HCT116 (cell line): ENCODE measurements around the gene INPP5D. TPM values are rescaled to one million over a fixed set of nuclear protein-coding genes. Genes with fewer than 3 reads are reported as not detected.
"Not testable (repeated sequence)": the region's sequence is repeated elsewhere in the genome, so short reads cannot be mapped to it uniquely, and the experiment has no call there.

ENCODE experiments used
- ATAC-seq: fragments of 200-7000 bp; cut with Tn5 transposase; 2 replicates; pipeline ENCODE4 v1.9.1; 2020; ENCODE audit warnings: mild to moderate bottlenecking, moderate library complexity
- BruUV-seq: library from RNA; stranded (reverse); fragments of 400-500 nt; replicated peaks from 2 replicates; lab custom pipeline; 2021; lab: Mats Ljungman, UMichigan
- CTCF ChIA-PET: fragments of 300-600 bp; sonication (Branson Sonifier 250); formaldehyde crosslinking; loops from one replicate; lab custom pipeline; 2021; ENCODE audit warnings: antibody characterized with exemption; lab: Charles Lee
- POLR2A ChIA-PET: fragments of 300-600, 350-600 bp; sonication (Branson Sonifier 250); formaldehyde crosslinking; loops from one replicate; lab custom pipeline; 2021; ENCODE audit warnings: antibody characterized with exemption; lab: Charles Lee
- RAD21 ChIA-PET, 2 experiments: fragments of 300-600 bp; sonication (Branson Sonifier 250); formaldehyde crosslinking; loops; one replicate each; lab custom pipeline; 2023; ENCODE audit warnings: low total read pairs in 2 of 2; ENCODE audit not compliant: uncharacterized antibody in 2 of 2, unreplicated experiment in 2 of 2, low non-redundant PET in 1 of 2; lab: Charles Lee
- DNase-seq: peaks from one replicate; pipeline ENCODE4 v3.0.0-alpha.2; 2010; ENCODE audit warnings: low read depth, low spot score
- H2AFZ ChIP-seq: fragments of 200-600 bp; shearing (Covaris generic), sonication (generic); 2 replicates; pipeline ENCODE4 v1.6.1; 2017; ENCODE audit warnings: low read depth, mixed run types, mixed read lengths, antibody characterized with exemption, low read length; ENCODE audit not compliant: poor library complexity, severe bottlenecking
- H3K27ac ChIP-seq: 2 replicates; pipeline ENCODE4 v1.5.1; 2012; ENCODE audit warnings: low read depth, low read length
- H3K27me3 ChIP-seq: fragments of 200-600 bp; sonication (generic); 2 replicates; pipeline ENCODE4 v1.6.1; 2016; ENCODE audit warnings: mixed run types, low read length, mixed read lengths; ENCODE audit not compliant: insufficient read depth
- H3K36me3 ChIP-seq, 2 experiments: fragments of 200-500 bp in 1 of 2; fragments of 200-600 bp in 1 of 2; sonication (Bioruptor generic) in 1 of 2; sonication (generic) in 1 of 2; 2 replicates each; pipeline versions ENCODE4 v1.5.1 to v1.6.1; 2014 to 2016; ENCODE audit warnings: low read length in 2 of 2, inconsistent platforms in 1 of 2, mixed read lengths in 1 of 2, mixed run types in 1 of 2; ENCODE audit not compliant: insufficient read depth in 2 of 2, control insufficient read depth in 1 of 2
- H3K4me1 ChIP-seq, 2 experiments: fragments of 200-600 bp in 1 of 2; sonication (generic) in 1 of 2; 2 replicates each; pipeline versions ENCODE4 v1.5.1 to v1.6.1; 2012 to 2017; ENCODE audit warnings: low read length in 2 of 2, inconsistent platforms in 1 of 2, mild to moderate bottlenecking in 1 of 2, mixed read lengths in 1 of 2, mixed run types in 1 of 2, moderate library complexity in 1 of 2; ENCODE audit not compliant: insufficient read depth in 2 of 2, control insufficient read depth in 1 of 2
- H3K4me2 ChIP-seq: fragments of 200-600 bp; sonication (generic); 2 replicates; pipeline ENCODE4 v1.6.1; 2017; ENCODE audit warnings: mixed run types, low read length, mixed read lengths
- H3K4me3 ChIP-seq, 2 experiments: fragments of 200-600 bp in 1 of 2; sonication (generic) in 1 of 2; replicated peaks in 1 of 2; 2 replicates each; pipeline ENCODE4 v1.5.1; 2011 to 2016; ENCODE audit warnings: low read length in 2 of 2, control low read depth in 1 of 2, low read depth in 1 of 2, mild to moderate bottlenecking in 1 of 2, mixed read lengths in 1 of 2, mixed run types in 1 of 2
- H3K79me2 ChIP-seq: fragments of 200-600 bp; sonication (generic); 2 replicates; pipeline ENCODE4 v1.6.1; 2017; ENCODE audit warnings: mild to moderate bottlenecking, mixed run types, low read length, moderate library complexity, mixed read lengths; ENCODE audit not compliant: insufficient read depth
- H3K9ac ChIP-seq: fragments of 200-600 bp; sonication (generic); 2 replicates; pipeline ENCODE4 v1.6.1; 2016; ENCODE audit warnings: low read length, mixed read lengths
- H3K9me2 ChIP-seq: fragments of 200-600 bp; sonication (generic), shearing (Covaris generic); 2 replicates; pipeline ENCODE4 v1.6.1; 2017; ENCODE audit warnings: mixed run types, mild to moderate bottlenecking, moderate library complexity; ENCODE audit not compliant: insufficient read depth
- H3K9me3 ChIP-seq, 2 experiments: fragments of 200-500 bp in 1 of 2; fragments of 200-600 bp in 1 of 2; sonication (Bioruptor generic) in 1 of 2; sonication (generic) in 1 of 2; 2 replicates each; pipeline ENCODE4 v1.6.1; 2014 to 2017; ENCODE audit warnings: low read length in 2 of 2, mixed read lengths in 2 of 2, inconsistent platforms in 1 of 2, low read depth in 1 of 2, mild to moderate bottlenecking in 1 of 2, mixed run types in 1 of 2, moderate library complexity in 1 of 2; ENCODE audit not compliant: control insufficient read depth in 1 of 2, insufficient read depth in 1 of 2
- H4K20me1 ChIP-seq: fragments of 200-600 bp; sonication (generic), shearing (Covaris generic); 2 replicates; pipeline ENCODE4 v1.6.1; 2017; ENCODE audit warnings: mixed run types, mild to moderate bottlenecking, moderate library complexity; ENCODE audit not compliant: insufficient read depth
- CEBPB ChIP-seq: IDR thresholded peaks from 2 replicates; pipeline ENCODE4 v1.6.1; 2012; ENCODE audit warnings: low read depth
- EGR1 ChIP-seq: IDR thresholded peaks from 2 replicates; pipeline ENCODE4 v1.6.1; 2012; ENCODE audit warnings: low read depth
- ELF1 ChIP-seq: IDR thresholded peaks from 2 replicates; pipeline ENCODE4 v1.6.1; 2012; ENCODE audit warnings: low read depth, borderline replicate concordance
- JUND ChIP-seq: IDR thresholded peaks from 2 replicates; pipeline ENCODE4 v1.6.1; 2012
- MAX ChIP-seq: IDR thresholded peaks from 2 replicates; pipeline ENCODE4 v1.6.1; 2012
- POLR2A ChIP-seq: IDR thresholded peaks from 2 replicates; pipeline ENCODE4 v1.7.0; 2011; ENCODE audit warnings: borderline replicate concordance; ENCODE audit not compliant: insufficient read depth, insufficient read length; ENCODE audit errors: extremely low read depth
- POLR2AphosphoS5 ChIP-seq: IDR thresholded peaks from 2 replicates; pipeline ENCODE4 v1.6.1; 2011; ENCODE audit warnings: mild to moderate bottlenecking, low read depth, low read length, moderate library complexity
- RAD21 ChIP-seq: IDR thresholded peaks from 2 replicates; pipeline ENCODE4 v1.6.1; 2012; ENCODE audit warnings: low read depth, mild to moderate bottlenecking
- SIN3A ChIP-seq: IDR thresholded peaks from 2 replicates; pipeline ENCODE4 v1.6.1; 2012; ENCODE audit warnings: low read depth
- YY1 ChIP-seq: IDR thresholded peaks from 2 replicates; pipeline ENCODE4 v1.6.1; 2011; ENCODE audit warnings: low read length, low read depth, moderate library complexity, mild to moderate bottlenecking; ENCODE audit not compliant: insufficient replicate concordance; ENCODE audit errors: extremely low read depth
- intact Hi-C: fragments of 100-400 bp; cut with micrococcal nuclease; formaldehyde crosslinking; loops from 2 replicates; pipeline ENCODE4 v1.10.0; 2022
- total RNA-seq: library from RNA; stranded (reverse); gene quantifications from one replicate; pipeline ENCODE4 v1.2.1, GENCODE V29; 2021; ENCODE audit not compliant: unreplicated experiment

The INPP5D gene
- total RNA-seq, 1 experiment from 2014 or later = 1.8 TPM

DNA sequence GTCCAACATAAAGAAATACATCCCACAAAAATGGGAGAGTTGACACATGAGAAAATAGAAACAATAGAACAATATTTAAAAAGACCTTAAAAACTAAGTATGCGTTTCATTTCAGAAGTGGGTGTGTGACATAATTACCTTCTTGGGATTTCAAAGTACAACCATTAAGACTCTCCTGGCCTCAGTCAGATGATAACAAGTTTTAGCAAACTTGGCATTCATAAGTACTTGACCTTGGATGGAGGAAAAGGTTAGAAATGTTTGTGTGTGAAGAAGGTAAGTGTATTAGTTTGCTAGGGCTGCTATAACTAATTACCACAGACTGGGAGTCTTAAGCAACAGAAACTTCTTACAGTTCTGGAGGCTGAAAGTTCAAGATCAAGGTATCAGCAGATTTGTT is 42.2 kb upstream of the INPP5D start:
- TF ChIP-seq YY1 (no peak), SIN3A (no peak), POLR2AphosphoS5 (no peak), RAD21 (no peak), EGR1 (no peak), POLR2A (no peak), ELF1 (no peak), CEBPB (no peak), JUND (no peak), MAX (no peak)
- POLR2A ChIA-PET = no interaction called here
- Histone ChIP-seq H4K20me1 (no peaks in the 10 kb centered on the region), H3K9me2 (no peaks in the 10 kb centered on the region), H3K4me1 (peaks cover 2 to 15% of the 10 kb centered on the region in 2 experiments; a peak in 2 of 4 replicates), H3K79me2 (no peaks in the 10 kb centered on the region), H3K36me3 (no peaks in the 10 kb centered on the region), H3K27ac (no peak overlapping the region), H3K9ac (no peak overlapping the region), H3K27me3 (no peaks in the 10 kb centered on the region), H3K4me3 (no peak overlapping the region), H3K9me3 (no peaks in the 10 kb centered on the region), H3K4me2 (no peak overlapping the region), H2AFZ (no peak overlapping the region)
- ATAC-seq = no peak
- RAD21 ChIA-PET = no interaction called here
- DNase-seq = no peak
- intact Hi-C loops = no loop called here
- BruUV-seq = no TSS peak
- CTCF ChIA-PET = no interaction called here

GRCh38 chr2:233019610-233020009 is 40.5 kb upstream of the INPP5D start:
- ATAC-seq, BruUV-seq, RAD21 ChIA-PET, H3K9me3 ChIP-seq, H3K4me3 ChIP-seq, H3K4me2 ChIP-seq, H2AFZ ChIP-seq, H3K27me3 ChIP-seq, CTCF ChIA-PET, POLR2A ChIA-PET, H3K79me2 ChIP-seq, H4K20me1 ChIP-seq, DNase-seq, H3K36me3 ChIP-seq, intact Hi-C loops, H3K27ac ChIP-seq, H3K9me2 ChIP-seq, H3K9ac ChIP-seq: not testable (repeated sequence)
- peaks cover 0 to 11% of the 10 kb centered on the region in 2 experiments; a peak in 1 of 4 replicates for H3K4me1 ChIP-seq
